Kidney (tissue), 14 donors: Measurements from ENCODE around the gene IL17B. TPM values are rescaled to one million over a fixed set of nuclear protein-coding genes. Genes with fewer than 3 reads are reported as not detected.

Experiments used
- DNase-seq, 5 donors: peaks; one replicate each; pipeline ENCODE4 v3.0.0-alpha.2; 2013 to 2020
- FAIRE-seq: peaks from 2 replicates; lab custom pipeline; 2012; peaks lifted over from hg19 to GRCh38; lab: Jason Lieb, UNC
- H3K27ac ChIP-seq, 2 donors: one replicate each; pipeline ENCODE4 v1.7.0; 2013; ENCODE audit warnings: low read depth in 2 of 2, low read length in 2 of 2, inconsistent platforms in 1 of 2
- H3K27me3 ChIP-seq: one replicate; pipeline ENCODE4 v1.7.1; 2013; ENCODE audit warnings: low read length, inconsistent platforms; ENCODE audit not compliant: control insufficient read depth, insufficient read depth
- H3K36me3 ChIP-seq, 3 donors: one replicate each; pipeline versions ENCODE4 v1.7.0 to v1.7.1; 2013; ENCODE audit warnings: low read length in 3 of 3, control low read depth in 1 of 3, inconsistent platforms in 1 of 3; ENCODE audit not compliant: insufficient read depth in 3 of 3, control insufficient read depth in 2 of 3
- H3K4me1 ChIP-seq, 3 donors: one replicate each; pipeline versions ENCODE4 v1.7.0 to v1.7.1; 2013; ENCODE audit warnings: low read length in 3 of 3, inconsistent platforms in 1 of 3, low read depth in 1 of 3; ENCODE audit not compliant: control insufficient read depth in 2 of 3, insufficient read depth in 2 of 3
- H3K4me3 ChIP-seq, 3 donors: one replicate each; pipeline versions ENCODE4 v1.7.0 to v1.8.1; 2013; ENCODE audit warnings: low read length in 3 of 3, control low read depth in 1 of 3, inconsistent platforms in 1 of 3
- H3K9ac ChIP-seq, 3 donors: one replicate each; pipeline versions ENCODE4 v1.7.0 to v1.7.1; 2013; ENCODE audit warnings: low read length in 3 of 3, control low read depth in 1 of 3, inconsistent platforms in 1 of 3
- H3K9me3 ChIP-seq, 3 donors: one replicate each; pipeline versions ENCODE4 v1.7.0 to v1.7.1; 2013; ENCODE audit warnings: low read length in 3 of 3, control low read depth in 1 of 3, inconsistent platforms in 1 of 3; ENCODE audit not compliant: control insufficient read depth in 2 of 3, insufficient read depth in 1 of 3
- intact Hi-C: fragments of 100-400 bp; cut with DNase I; formaldehyde crosslinking; loops from one replicate; pipeline ENCODE4 v1.11.1; 2022
- polyA plus RNA-seq: library from polyadenylated mRNA; stranded (reverse); fragments of 350-450 nt; fragmentation: Illumina TruSeq; extraction: RNeasy Lipid Tissue Mini Kit (QIAGEN cat#74804); gene quantifications from one replicate; pipeline ENCODE4 v1.2.3, GENCODE V29; 2014; ENCODE audit warnings: low read depth, low replicate concordance; ENCODE audit not compliant: insufficient read depth
- total RNA-seq: library from RNA; stranded (reverse); fragmentation: NEBNext Ultra II Directional; extraction: Animal tissue kit (Norgen Biotek cat#: 25700); gene quantifications from one replicate; pipeline ENCODE4 v1.2.1, GENCODE V29; 2021
- TF ChIP-seq, protein P1 (sequence below): IDR thresholded peaks from 3 replicates; pipeline ENCODE4 v1.5.1; 2012; ENCODE audit warnings: mild to moderate bottlenecking, moderate library complexity, borderline replicate concordance; ENCODE audit not compliant: insufficient read depth; ENCODE audit errors: extremely low read depth
- donor health status: control.
- donor health status: control.
- donor health status: control.
- donor health status: control.
- donor health status: control.
- donor health status: DM: yes; HTN: yes; CAD: no.
- donor health status: Normal renal cell carcinoma (clear cell type).

The IL17B gene
- total and polyA plus RNA-seq, 2 donors from 2014 or later: 1.4 to 4.7 TPM

DNA sequence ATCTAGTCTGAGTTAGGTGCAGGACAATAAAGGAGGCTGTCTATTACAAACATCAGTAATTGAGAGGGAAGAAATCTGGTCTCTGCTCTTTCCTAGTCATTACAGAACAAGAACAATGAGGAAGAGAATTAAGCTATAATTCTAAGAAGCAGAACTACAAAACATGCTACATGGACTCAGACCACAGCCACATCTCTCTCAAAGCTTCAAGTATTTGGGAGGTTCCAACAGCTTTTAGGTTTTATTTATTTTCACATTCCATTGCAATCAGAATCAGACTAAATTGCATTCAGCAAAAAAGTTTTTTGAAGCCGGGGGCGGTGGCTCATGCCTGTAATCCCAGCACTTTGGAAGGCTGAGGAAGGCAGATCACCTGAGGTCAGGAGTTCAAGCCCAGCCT, 34.9 kb downstream of the IL17B start:
- TF ChIP-seq, protein P1, sequence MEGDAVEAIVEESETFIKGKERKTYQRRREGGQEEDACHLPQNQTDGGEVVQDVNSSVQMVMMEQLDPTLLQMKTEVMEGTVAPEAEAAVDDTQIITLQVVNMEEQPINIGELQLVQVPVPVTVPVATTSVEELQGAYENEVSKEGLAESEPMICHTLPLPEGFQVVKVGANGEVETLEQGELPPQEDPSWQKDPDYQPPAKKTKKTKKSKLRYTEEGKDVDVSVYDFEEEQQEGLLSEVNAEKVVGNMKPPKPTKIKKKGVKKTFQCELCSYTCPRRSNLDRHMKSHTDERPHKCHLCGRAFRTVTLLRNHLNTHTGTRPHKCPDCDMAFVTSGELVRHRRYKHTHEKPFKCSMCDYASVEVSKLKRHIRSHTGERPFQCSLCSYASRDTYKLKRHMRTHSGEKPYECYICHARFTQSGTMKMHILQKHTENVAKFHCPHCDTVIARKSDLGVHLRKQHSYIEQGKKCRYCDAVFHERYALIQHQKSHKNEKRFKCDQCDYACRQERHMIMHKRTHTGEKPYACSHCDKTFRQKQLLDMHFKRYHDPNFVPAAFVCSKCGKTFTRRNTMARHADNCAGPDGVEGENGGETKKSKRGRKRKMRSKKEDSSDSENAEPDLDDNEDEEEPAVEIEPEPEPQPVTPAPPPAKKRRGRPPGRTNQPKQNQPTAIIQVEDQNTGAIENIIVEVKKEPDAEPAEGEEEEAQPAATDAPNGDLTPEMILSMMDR: no peak
- DNase-seq (no peak), FAIRE-seq (no peak)
- H3K9ac ChIP-seq: no peak overlapping the region
- H3K36me3 ChIP-seq: peaks cover 0 to 9% (median 3%) of the 10 kb centered on the region in 3 donors
- peaks cover 0 to 5% (median 0%) of the 10 kb centered on the region in 3 donors for H3K4me1 ChIP-seq
- H3K27me3 ChIP-seq: no peaks in the 10 kb centered on the region
- no peaks in the 10 kb centered on the region for H3K9me3 ChIP-seq
- intact Hi-C loops: no loop called here
- no peak overlapping the region for H3K4me3 ChIP-seq
- H3K27ac ChIP-seq: no peak overlapping the region

GRCh38 chr5:149341876-149342275, 37.2 kb downstream of the IL17B start:
- Histone ChIP-seq H3K27me3 (no peaks in the 10 kb centered on the region), H3K36me3 (no peaks in the 10 kb centered on the region), H3K9ac (no peak overlapping the region), H3K9me3 (no peaks in the 10 kb centered on the region), H3K4me1 (peaks cover 0 to 5% (median 0%) of the 10 kb centered on the region in 3 donors), H3K4me3 (no peak overlapping the region), H3K27ac (no peak overlapping the region)
- no peak for DNase-seq
- TF ChIP-seq, protein P1: no peak
- intact Hi-C loops: no loop called here
- FAIRE-seq: no peak

GRCh38 chr5:149340920-149341319, 38.2 kb downstream of the IL17B start:
- no peak for DNase-seq
- TF ChIP-seq, protein P1: no peak
- peaks cover 0 to 2% (median 0%) of the 10 kb centered on the region in 3 donors for H3K4me1 ChIP-seq
- no peak overlapping the region for H3K27ac ChIP-seq
- FAIRE-seq: no peak
- no peak overlapping the region for H3K4me3 ChIP-seq
- no peaks in the 10 kb centered on the region for H3K36me3 ChIP-seq
- intact Hi-C loops: no loop called here
- no peaks in the 10 kb centered on the region for H3K27me3 ChIP-seq
- H3K9me3 ChIP-seq: no peaks in the 10 kb centered on the region
- no peak overlapping the region for H3K9ac ChIP-seq

- TF ChIP-seq, protein P1: no peak
- Histone ChIP-seq H3K36me3 (no peaks in the 10 kb centered on the region), H3K9me3 (no peaks in the 10 kb centered on the region), H3K4me3 (no peak overlapping the region), H3K9ac (no peak overlapping the region), H3K4me1 (no peaks in the 10 kb centered on the region), H3K27me3 (no peaks in the 10 kb centered on the region), H3K27ac (no peak overlapping the region)
- intact Hi-C loops: no loop called here
- no peak for DNase-seq
- FAIRE-seq: no peak
These were observed 40.7 kb downstream of the IL17B start for GRCh38 chr5:149338364-149338763.
